Loucy (cell line): ENCODE data around the gene FOXA2.

Experiments used
- CTCF ChIP-seq: fragments of 200-600 bp; sonication (generic); conservative IDR thresholded peaks from 2 replicates; pipeline ENCODE4 v1.5.1; 2014; ENCODE audit warnings: mild to moderate bottlenecking, antibody characterized with exemption, low read length
- EZH2phosphoT487 ChIP-seq: fragments of 200-600 bp; IDR thresholded peaks from 2 replicates; pipeline ENCODE4 v1.6.1; 2018; ENCODE audit warnings: antibody characterized with exemption, mild to moderate bottlenecking, moderate library complexity, borderline replicate concordance

GRCh38 chr20:22585786-22586493 lies 1.6 kb upstream of the FOXA2 start:
- TF ChIP-seq CTCF, result no peak
- TF ChIP-seq EZH2phosphoT487, result no peak
